H9 (cell line): ENCODE data around the gene ZNF329. TPM values are rescaled to one million over a fixed set of nuclear protein-coding genes. Genes with fewer than 3 reads are reported as not detected.

Source experiments
- DNase-seq: peaks from one replicate; pipeline ENCODE4 v3.0.0-alpha.2; 2017
- H2AFZ ChIP-seq: one replicate; pipeline ENCODE4 v1.6.1; 2013; ENCODE audit warnings: mild to moderate bottlenecking, low read length, control low read depth, moderate library complexity
- H2AK5ac ChIP-seq: 2 replicates; pipeline ENCODE4 v1.6.1; 2013; ENCODE audit warnings: low read length, control low read depth, mixed read lengths; ENCODE audit not compliant: insufficient read length
- H2BK120ac ChIP-seq: one replicate; pipeline ENCODE4 v1.6.1; 2013; ENCODE audit warnings: low read depth, mild to moderate bottlenecking, low read length, control low read depth, inconsistent platforms; ENCODE audit not compliant: poor library complexity, severe bottlenecking
- H2BK12ac ChIP-seq: 2 replicates; pipeline ENCODE4 v1.6.1; 2013; ENCODE audit warnings: low read length, control low read depth, mixed read lengths, low read depth; ENCODE audit not compliant: insufficient read length
- H2BK15ac ChIP-seq: 2 replicates; pipeline ENCODE4 v1.6.1; 2013; ENCODE audit warnings: low read depth, low read length, control low read depth
- H2BK20ac ChIP-seq: one replicate; pipeline ENCODE4 v1.6.1; 2013; ENCODE audit warnings: low read depth, mild to moderate bottlenecking, low read length, control low read depth, inconsistent platforms; ENCODE audit not compliant: poor library complexity, severe bottlenecking
- H2BK5ac ChIP-seq: 2 replicates; pipeline ENCODE4 v1.6.1; 2013; ENCODE audit warnings: low read length, control low read depth, mixed read lengths; ENCODE audit not compliant: insufficient read length
- H3K14ac ChIP-seq: 2 replicates; pipeline ENCODE4 v1.6.1; 2013; ENCODE audit warnings: low read length, control low read depth; ENCODE audit not compliant: insufficient read depth
- H3K18ac ChIP-seq: 2 replicates; pipeline ENCODE4 v1.6.1; 2013; ENCODE audit warnings: low read depth, mild to moderate bottlenecking, mixed read lengths, low read length, control low read depth; ENCODE audit not compliant: insufficient read length
- H3K23ac ChIP-seq: 2 replicates; pipeline ENCODE4 v1.6.1; 2013; ENCODE audit warnings: low read length, control low read depth, mixed read lengths, low read depth; ENCODE audit not compliant: insufficient read length
- H3K23me2 ChIP-seq: 2 replicates; pipeline ENCODE4 v1.6.1; 2013; ENCODE audit warnings: low read depth, mild to moderate bottlenecking, mixed read lengths, low read length, control low read depth; ENCODE audit not compliant: insufficient read length, poor library complexity, severe bottlenecking
- H3K27ac ChIP-seq: 2 replicates; pipeline ENCODE4 v1.5.1; 2013; ENCODE audit warnings: low read length, control low read depth, mixed read lengths, low read depth; ENCODE audit not compliant: insufficient read length
- H3K27me3 ChIP-seq: 2 replicates; pipeline ENCODE4 v1.6.1; 2013; ENCODE audit warnings: low read length, control low read depth, inconsistent platforms; ENCODE audit not compliant: insufficient read depth
- H3K4ac ChIP-seq: 2 replicates; pipeline ENCODE4 v1.6.1; 2013; ENCODE audit warnings: low read depth, mild to moderate bottlenecking, control low read depth, inconsistent platforms, low read length, moderate library complexity
- H3K4me1 ChIP-seq: 2 replicates; pipeline ENCODE4 v1.6.1; 2013; ENCODE audit warnings: low read length, control low read depth, inconsistent platforms; ENCODE audit not compliant: insufficient read depth
- H3K4me2 ChIP-seq: 2 replicates; pipeline ENCODE4 v1.6.1; 2013; ENCODE audit warnings: low read length, control low read depth, mixed read lengths; ENCODE audit not compliant: insufficient read length, insufficient read depth
- H3K56ac ChIP-seq: 2 replicates; pipeline ENCODE4 v1.6.1; 2013; ENCODE audit warnings: low read depth, mild to moderate bottlenecking, mixed read lengths, low read length, control low read depth; ENCODE audit not compliant: insufficient read length
- H3K79me1 ChIP-seq: 2 replicates; pipeline ENCODE4 v1.6.1; 2013; ENCODE audit warnings: low read depth, mild to moderate bottlenecking, moderate library complexity, low read length, control low read depth, inconsistent platforms; ENCODE audit not compliant: insufficient read depth, poor library complexity, severe bottlenecking
- H3K79me2 ChIP-seq: 2 replicates; pipeline ENCODE4 v1.6.1; 2013; ENCODE audit warnings: low read length, control low read depth, inconsistent platforms; ENCODE audit not compliant: insufficient read depth
- H3K9ac ChIP-seq: 2 replicates; pipeline ENCODE4 v1.6.1; 2013; ENCODE audit warnings: low read length, control low read depth, mixed read lengths; ENCODE audit not compliant: insufficient read length; ENCODE audit errors: extremely low read depth
- H3K9me3 ChIP-seq: one replicate; pipeline ENCODE4 v1.6.1; 2013; ENCODE audit warnings: low read depth, low read length, inconsistent platforms; ENCODE audit not compliant: control insufficient read depth
- H3T11ph ChIP-seq: one replicate; pipeline ENCODE4 v1.6.1; 2013; ENCODE audit warnings: mild to moderate bottlenecking, low read length, control low read depth, inconsistent platforms
- H4K20me1 ChIP-seq: one replicate; pipeline ENCODE4 v1.6.1; 2013; ENCODE audit not compliant: control insufficient read depth, insufficient read length, insufficient read depth
- H4K5ac ChIP-seq: 2 replicates; pipeline ENCODE4 v1.6.1; 2013; ENCODE audit warnings: low read depth, mild to moderate bottlenecking, mixed read lengths, low read length, control low read depth; ENCODE audit not compliant: insufficient read length
- H4K8ac ChIP-seq: replicated peaks from 2 replicates; pipeline ENCODE4 v1.6.1; 2013; ENCODE audit warnings: low read length, control low read depth, mixed read lengths, low read depth; ENCODE audit not compliant: insufficient read length
- H4K91ac ChIP-seq: 2 replicates; pipeline ENCODE4 v1.6.1; 2013; ENCODE audit warnings: low read depth, mild to moderate bottlenecking, moderate library complexity, mixed read lengths, low read length, control low read depth; ENCODE audit not compliant: insufficient read length
- H3K27ac Mint-ChIP-seq, 3 experiments: 2 replicates in 2 of 3; 3 replicates in 1 of 3; pipeline ENCODE4 v1.8.0; 2020 to 2021; ENCODE audit warnings: mixed read lengths in 3 of 3, mild to moderate bottlenecking in 1 of 3, moderate library complexity in 1 of 3
- H3K27me3 Mint-ChIP-seq: 2 replicates; pipeline ENCODE4 v1.8.0; 2021; ENCODE audit warnings: low read depth, mild to moderate bottlenecking, moderate library complexity, mixed read lengths
- H3K36me3 Mint-ChIP-seq, 3 experiments: 2 replicates in 2 of 3; 3 replicates in 1 of 3; pipeline ENCODE4 v1.8.0; 2020 to 2021; ENCODE audit warnings: low read depth in 3 of 3, mixed read lengths in 3 of 3; ENCODE audit not compliant: insufficient read depth in 1 of 3
- H3K4me1 Mint-ChIP-seq, 2 experiments: 2 replicates each; pipeline ENCODE4 v1.8.0; 2020; ENCODE audit warnings: mixed read lengths in 2 of 2
- H3K4me3 Mint-ChIP-seq, 2 experiments: 2 replicates in 1 of 2; 3 replicates in 1 of 2; pipeline ENCODE4 v1.8.0; 2020 to 2021; ENCODE audit warnings: mild to moderate bottlenecking in 2 of 2, mixed read lengths in 2 of 2, moderate library complexity in 1 of 2
- H3K9me3 Mint-ChIP-seq, 2 experiments: 2 replicates in 1 of 2; 3 replicates in 1 of 2; pipeline ENCODE4 v1.8.0; 2020; ENCODE audit warnings: mild to moderate bottlenecking in 2 of 2, mixed read lengths in 2 of 2, moderate library complexity in 1 of 2
- WGBS: extraction: QIAGEN DNeasy Blood & Tissue Kit; methylation state at CpG from one replicate; pipeline ENCODE4 v1.1.7; 2013; ENCODE audit warnings: missing lambda C conversion rate, low lambda C conversion rate, mixed read lengths; ENCODE audit not compliant: insufficient read length; ENCODE audit errors: extremely low coverage; 5-methylcytosine and 5-hydroxymethylcytosine counted together
- total RNA-seq: library from RNA; stranded (reverse); gene quantifications from 2 replicates; pipeline ENCODE4 v1.2.1, GENCODE V29; 2021
- TF ChIP-seq, protein P1 (sequence below): fragments of 200-600 bp; sonication (generic); conservative IDR thresholded peaks from 3 replicates; pipeline ENCODE4 v1.8.0; 2021; ENCODE audit warnings: antibody characterized with exemption, mild to moderate bottlenecking

ZNF329 gene
- total RNA-seq, 1 experiment from 2014 or later = 12.1 TPM

DNA sequence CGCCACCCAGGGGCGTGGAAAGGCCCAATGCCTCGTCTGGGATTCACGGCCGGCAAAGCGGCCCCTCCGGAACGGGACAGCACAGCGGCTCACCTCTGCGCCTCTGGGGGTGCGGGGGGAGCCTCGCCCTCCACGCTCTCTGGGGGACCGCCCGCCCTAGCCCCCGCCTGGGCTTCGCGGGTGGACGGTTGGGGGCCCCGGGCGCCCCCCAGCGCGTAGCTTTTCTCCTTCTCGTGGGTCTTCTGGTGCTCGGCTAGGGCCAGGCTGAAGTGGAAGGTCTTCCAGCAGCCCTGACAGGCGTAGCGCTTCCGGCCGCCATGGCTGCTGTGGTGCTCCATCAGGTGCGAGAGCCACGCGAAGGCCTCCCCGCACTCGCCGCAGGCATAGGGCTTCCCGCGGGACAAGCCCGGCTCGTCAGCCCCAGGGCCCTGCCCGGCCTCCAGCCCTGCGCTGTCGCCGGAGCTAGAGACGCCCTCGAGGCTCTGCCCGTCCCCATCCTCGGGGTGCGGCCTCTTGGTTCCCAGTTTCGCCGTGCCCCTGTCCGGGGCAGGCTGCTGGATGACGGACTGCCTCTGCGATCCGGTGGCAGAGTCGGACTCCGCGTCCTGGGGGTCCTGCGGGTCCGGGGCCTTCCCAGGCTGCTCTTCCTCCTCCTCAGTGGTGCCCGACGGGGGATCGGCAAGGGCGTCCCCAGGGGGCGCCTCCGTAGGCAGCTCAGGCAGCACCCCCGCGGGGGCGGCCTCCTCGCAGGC is 65.8 kb downstream of the ZNF329 start:
- Histone ChIP-seq H3K23me2 (peaks cover 3% of the 10 kb centered on the region), H2BK120ac (no peak overlapping the region), H3K23ac (no peak overlapping the region), H4K91ac (no peak overlapping the region), H3K9me3 (no peaks in the 10 kb centered on the region), H4K8ac (no peak overlapping the region), H3K14ac (no peak overlapping the region), H3K27me3 (no peaks in the 10 kb centered on the region), H2AK5ac (no peak overlapping the region), H3K4ac (no peak overlapping the region), H2AFZ (no peak overlapping the region), H3K79me1 (peaks cover 2% of the 10 kb centered on the region), H2BK15ac (no peak overlapping the region; the same call in 1 of the 2 replicates), H2BK5ac (no peak overlapping the region), H3K18ac (no peak overlapping the region), H3K4me2 (no peak overlapping the region), H3K27ac (no peak overlapping the region), H2BK12ac (no peak overlapping the region), H3K56ac (no peak overlapping the region), H3K4me1 (no peaks in the 10 kb centered on the region), H4K20me1 (no peaks in the 10 kb centered on the region), H2BK20ac (no peak overlapping the region), H4K5ac (no peak overlapping the region), H3K79me2 (no peaks in the 10 kb centered on the region), H3T11ph (no peak overlapping the region), H3K9ac (no peak overlapping the region)
- TF ChIP-seq, protein P1, sequence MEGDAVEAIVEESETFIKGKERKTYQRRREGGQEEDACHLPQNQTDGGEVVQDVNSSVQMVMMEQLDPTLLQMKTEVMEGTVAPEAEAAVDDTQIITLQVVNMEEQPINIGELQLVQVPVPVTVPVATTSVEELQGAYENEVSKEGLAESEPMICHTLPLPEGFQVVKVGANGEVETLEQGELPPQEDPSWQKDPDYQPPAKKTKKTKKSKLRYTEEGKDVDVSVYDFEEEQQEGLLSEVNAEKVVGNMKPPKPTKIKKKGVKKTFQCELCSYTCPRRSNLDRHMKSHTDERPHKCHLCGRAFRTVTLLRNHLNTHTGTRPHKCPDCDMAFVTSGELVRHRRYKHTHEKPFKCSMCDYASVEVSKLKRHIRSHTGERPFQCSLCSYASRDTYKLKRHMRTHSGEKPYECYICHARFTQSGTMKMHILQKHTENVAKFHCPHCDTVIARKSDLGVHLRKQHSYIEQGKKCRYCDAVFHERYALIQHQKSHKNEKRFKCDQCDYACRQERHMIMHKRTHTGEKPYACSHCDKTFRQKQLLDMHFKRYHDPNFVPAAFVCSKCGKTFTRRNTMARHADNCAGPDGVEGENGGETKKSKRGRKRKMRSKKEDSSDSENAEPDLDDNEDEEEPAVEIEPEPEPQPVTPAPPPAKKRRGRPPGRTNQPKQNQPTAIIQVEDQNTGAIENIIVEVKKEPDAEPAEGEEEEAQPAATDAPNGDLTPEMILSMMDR = no peak
- no CpG with 5 or more reads among the region's 69 CpGs for WGBS
- peaks cover 38 to 42% (median 40%) of the 10 kb centered on the region in 3 experiments for H3K36me3 Mint-ChIP-seq
- no peaks in the 10 kb centered on the region for H3K4me1 Mint-ChIP-seq
- H3K27ac Mint-ChIP-seq = no peak overlapping the region
- no peak for DNase-seq
- no peak overlapping the region for H3K4me3 Mint-ChIP-seq
- peaks cover 7% of the 10 kb centered on the region for H3K27me3 Mint-ChIP-seq
- H3K9me3 Mint-ChIP-seq = peaks cover 31 to 33% of the 10 kb centered on the region in 2 experiments
